ENCODE results near the gene MAGEA6.

The MAGEA6 gene

GRCh38 chrX:152733261-152733975, 36.1 kb downstream of the MAGEA6 start, which contains the start of the genes CSAG1 and MAGEA12:
Gene CSAG1, minus strand, starts transcription at chrX:152733721. Its CDS starts 1,261 bp downstream, at chrX:152732460.
Gene MAGEA12, plus strand, starts transcription at chrX:152733757. Its CDS starts 2,405 bp downstream, at chrX:152736162.
- no peak for FAIRE-seq

DNA sequence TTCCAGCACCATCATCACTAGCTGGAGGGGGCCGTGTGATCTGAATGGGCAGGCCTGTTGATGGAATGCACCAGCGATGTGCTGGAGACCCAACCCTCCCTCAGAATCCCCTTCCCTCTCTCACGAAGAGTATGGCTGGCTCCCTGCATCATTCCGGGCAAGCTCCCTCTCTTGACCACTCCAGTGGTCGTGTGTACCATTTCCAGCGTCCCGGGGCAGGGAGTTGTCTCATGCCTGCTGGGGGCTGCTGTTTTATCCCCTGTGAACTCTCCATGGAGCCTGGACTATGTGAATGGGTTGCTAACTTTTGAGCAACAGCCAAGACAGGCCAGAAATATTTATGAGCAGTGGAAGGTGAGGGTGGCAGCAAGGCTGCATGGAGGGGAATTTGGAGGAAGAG, 44.1 kb downstream of the MAGEA6 start:
- FAIRE-seq: no peak
